K562 (cell line): ENCODE data around the gene CERS6. TPM values are rescaled to one million over a fixed set of nuclear protein-coding genes. Genes with fewer than 3 reads are reported as not detected.

Experiments
- CAMTA2 ChIP-seq: fragments of 250-450 bp; sonication (Bioruptor Pico); conservative IDR thresholded peaks from 2 replicates; pipeline ENCODE4 v1.5.1; 2022
- CBFA2T3 ChIP-seq: fragments of 450-650 bp; IDR thresholded peaks from 2 replicates; pipeline ENCODE4 v1.6.1; 2017
- CBX5 ChIP-seq: IDR thresholded peaks from 2 replicates; pipeline ENCODE4 v1.6.1; 2014; ENCODE audit warnings: low read depth, borderline replicate concordance
- DPF2 ChIP-seq: fragments of 450-650 bp; IDR thresholded peaks from 2 replicates; pipeline ENCODE4 v1.6.1; 2016
- FOXK1 ChIP-seq: sonication (generic); formaldehyde crosslinking; IDR thresholded peaks from 2 replicates; pipeline ENCODE4 v1.8.0; 2022; ENCODE audit warnings: missing genetic modification reagents, mild to moderate bottlenecking, borderline replicate concordance
- MEIS2 ChIP-seq: fragments of 450-650 bp; IDR thresholded peaks from 2 replicates; pipeline ENCODE4 v1.6.1; 2014; ENCODE audit warnings: mild to moderate bottlenecking; ENCODE audit not compliant: partially characterized antibody
- NFIC ChIP-seq: fragments of 450-650 bp; IDR thresholded peaks from 2 replicates; pipeline ENCODE4 v1.6.1; 2017; ENCODE audit warnings: mild to moderate bottlenecking, inconsistent platforms
- POLR2A ChIP-seq: fragments of 450-650 bp; conservative IDR thresholded peaks from 2 replicates; pipeline ENCODE4 v1.6.1; 2016
- SIX5 ChIP-seq, 2 experiments: IDR thresholded peaks; 2 replicates each; pipeline ENCODE4 v1.6.1; 2011; ENCODE audit warnings: low read length in 2 of 2, borderline replicate concordance in 1 of 2, low read depth in 1 of 2, mild to moderate bottlenecking in 1 of 2, moderate library complexity in 1 of 2; ENCODE audit not compliant: insufficient read depth in 1 of 2
- SMARCC2 ChIP-seq: fragments of 450-650 bp; IDR thresholded peaks from 2 replicates; pipeline ENCODE4 v1.6.1; 2017; ENCODE audit warnings: antibody characterized with exemption, moderate library complexity, mild to moderate bottlenecking, low read depth
- ZFPM2 ChIP-seq: fragments of 250-450 bp; sonication (Bioruptor Pico); IDR thresholded peaks from 2 replicates; pipeline ENCODE4 v1.5.1; 2022; ENCODE audit warnings: mild to moderate bottlenecking
- ZNF778 ChIP-seq: fragments of 450-650 bp; formaldehyde crosslinking; IDR thresholded peaks from 2 replicates; pipeline ENCODE4 v1.4.0; 2020; ENCODE audit warnings: mild to moderate bottlenecking, moderate library complexity
- polyA plus RNA-seq, 8 experiments: library from polyadenylated mRNA; depleted of rRNA in 4 of 8; stranded (reverse) in 5 of 8; unstranded in 3 of 8; fragments of >200 nt; fragmentation: Nextera tagmentation in 2 of 8; fragmentation: Illumina TruSeq in 1 of 8; extraction: Ambion mirVana in 2 of 8; extraction: Trizol in 1 of 8; gene quantifications; 2 replicates each; pipeline versions ENCODE4 v1.2.1 to v1.2.3, GENCODE V29; 2011 to 2014; ENCODE audit warnings: inconsistent platforms in 1 of 8, missing spikeins in 1 of 8
- total RNA-seq, 7 experiments: library from RNA; depleted of rRNA in 6 of 7; stranded (reverse); fragments of >200 nt in 6 of 7; fragmentation: Illumina TruSeq in 2 of 7; extraction: Trizol in 2 of 7; gene quantifications; 2 replicates each; pipeline versions ENCODE4 v1.2.1 to v1.2.3, GENCODE V29; 2011 to 2021; ENCODE audit warnings: low replicate concordance in 1 of 7
- TF ChIP-seq, protein P1 (sequence below): fragments of 250-450 bp; sonication (Bioruptor Pico); IDR thresholded peaks from 2 replicates; pipeline ENCODE4 v1.4.0; 2020; ENCODE audit warnings: mild to moderate bottlenecking, moderate library complexity
- TF ChIP-seq, protein P2 (sequence below): fragments of 250-450 bp; sonication (Bioruptor Pico); IDR thresholded peaks from 2 replicates; pipeline ENCODE4 v1.4.0; 2020; ENCODE audit warnings: borderline replicate concordance
- TF ChIP-seq, protein P3 (sequence below), 2 experiments: IDR thresholded peaks in 1 of 2; conservative IDR thresholded peaks in 1 of 2; 2 replicates each; pipeline ENCODE4 v1.6.1; 2016; ENCODE audit warnings: low read depth in 2 of 2, mild to moderate bottlenecking in 1 of 2, missing compliant biosample characterization in 1 of 2, missing genetic modification characterization in 1 of 2, moderate library complexity in 1 of 2
- TF ChIP-seq, protein P4 (sequence below): sonication (generic); formaldehyde crosslinking; IDR thresholded peaks from 2 replicates; pipeline ENCODE4 v1.8.0; 2023; ENCODE audit warnings: mild to moderate bottlenecking, missing genetic modification reagents
- TF ChIP-seq, protein P5 (sequence below): sonication (generic); formaldehyde crosslinking; IDR thresholded peaks from 2 replicates; pipeline ENCODE4 v1.8.0; 2022; ENCODE audit warnings: mild to moderate bottlenecking, missing genetic modification reagents

CERS6 gene
- total and polyA plus RNA-seq, 9 of the 15 experiments (the other 6 are each of a cell fraction or from before 2014, with no cell fraction given), result 1.6 to 13.6 (median 11.4) TPM

DNA sequence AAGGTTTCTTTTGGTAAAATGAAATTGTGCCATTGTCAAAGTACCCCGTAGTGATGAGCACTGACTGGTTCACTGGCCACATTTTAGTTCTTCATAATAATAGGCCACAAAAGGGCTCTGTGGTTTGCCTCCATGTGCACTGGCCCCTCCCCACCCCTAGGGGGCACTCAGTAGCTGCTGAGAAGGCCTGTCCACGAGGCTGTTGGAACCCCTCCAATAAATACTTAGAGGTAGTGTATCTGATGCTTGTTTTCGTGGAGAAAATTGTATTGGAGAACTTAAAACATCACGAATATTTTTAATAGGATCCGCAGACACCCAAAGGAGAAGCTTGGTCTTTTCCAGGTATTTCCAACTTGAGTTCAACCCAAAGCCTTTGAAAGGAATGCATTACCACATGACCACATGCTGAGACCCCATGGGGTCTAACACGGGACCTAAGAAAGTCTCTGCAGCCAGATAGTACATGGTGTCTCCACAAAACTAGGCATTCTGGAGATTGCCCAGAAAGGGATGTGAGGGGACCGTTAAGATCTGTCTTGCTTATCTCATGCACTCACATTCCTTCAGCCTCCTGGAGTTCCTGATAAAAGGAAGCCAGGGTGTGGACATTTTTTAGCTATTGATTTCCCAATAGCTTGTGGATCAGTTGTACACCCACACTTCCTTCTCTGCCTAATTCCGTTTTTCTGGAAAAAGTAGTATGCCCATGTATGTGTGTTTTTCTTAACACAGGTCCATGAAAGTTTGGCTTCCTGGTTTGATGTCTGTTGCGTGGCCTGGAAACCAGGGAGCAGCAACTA, 317.8 kb downstream of the CERS6 start (continued):
- TF ChIP-seq NFIC (peak; percentile 99), POLR2A (no peak), MEIS2 (peak; percentile 90), FOXK1 (peak; percentile 18; the same call in 1 of the 2 replicates), ZNF778 (CRISPR knock-in tag) (no peak), ZFPM2 (CRISPR knock-in tag) (0 out of 2 replicates have a peak, but pooled peaks have one; percentile 33), DPF2 (peak; percentile 100), SIX5 (IDR thresholded peaks at IDR 0.05; ENCODE audit: borderline replicate concordance in 1 of 2, insufficient read depth in 1 of 2, low read depth in 1 of 2, low read length in 2 of 2) (no peak), CBFA2T3 (peak; percentile 99), SMARCC2 (peak; percentile 98), CAMTA2 (no peak), CBX5 (0 out of 2 replicates have a peak, but pooled peaks have one; percentile 86)
- TF ChIP-seq, protein P1, sequence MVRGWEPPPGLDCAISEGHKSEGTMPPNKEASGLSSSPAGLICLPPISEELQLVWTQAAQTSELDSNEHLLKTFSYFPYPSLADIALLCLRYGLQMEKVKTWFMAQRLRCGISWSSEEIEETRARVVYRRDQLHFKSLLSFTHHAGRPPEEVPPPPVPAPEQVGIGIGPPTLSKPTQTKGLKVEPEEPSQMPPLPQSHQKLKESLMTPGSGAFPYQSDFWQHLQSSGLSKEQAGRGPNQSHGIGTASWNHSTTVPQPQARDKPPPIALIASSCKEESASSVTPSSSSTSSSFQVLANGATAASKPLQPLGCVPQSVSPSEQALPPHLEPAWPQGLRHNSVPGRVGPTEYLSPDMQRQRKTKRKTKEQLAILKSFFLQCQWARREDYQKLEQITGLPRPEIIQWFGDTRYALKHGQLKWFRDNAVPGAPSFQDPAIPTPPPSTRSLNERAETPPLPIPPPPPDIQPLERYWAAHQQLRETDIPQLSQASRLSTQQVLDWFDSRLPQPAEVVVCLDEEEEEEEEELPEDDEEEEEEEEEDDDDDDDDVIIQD (CRISPR knock-in tag), result no peak
- TF ChIP-seq, protein P2, sequence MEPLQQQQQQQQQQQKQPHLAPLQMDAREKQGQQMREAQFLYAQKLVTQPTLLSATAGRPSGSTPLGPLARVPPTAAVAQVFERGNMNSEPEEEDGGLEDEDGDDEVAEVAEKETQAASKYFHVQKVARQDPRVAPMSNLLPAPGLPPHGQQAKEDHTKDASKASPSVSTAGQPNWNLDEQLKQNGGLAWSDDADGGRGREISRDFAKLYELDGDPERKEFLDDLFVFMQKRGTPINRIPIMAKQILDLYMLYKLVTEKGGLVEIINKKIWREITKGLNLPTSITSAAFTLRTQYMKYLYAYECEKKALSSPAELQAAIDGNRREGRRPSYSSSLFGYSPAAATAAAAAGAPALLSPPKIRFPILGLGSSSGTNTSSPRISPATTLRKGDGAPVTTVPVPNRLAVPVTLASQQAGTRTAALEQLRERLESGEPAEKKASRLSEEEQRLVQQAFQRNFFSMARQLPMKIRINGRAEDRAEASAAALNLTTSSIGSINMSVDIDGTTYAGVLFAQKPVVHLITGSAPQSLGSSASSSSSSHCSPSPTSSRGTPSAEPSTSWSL (CRISPR knock-in tag), result 0 out of 2 replicates have a peak, but pooled peaks have one; percentile 5
- TF ChIP-seq, protein P3, sequence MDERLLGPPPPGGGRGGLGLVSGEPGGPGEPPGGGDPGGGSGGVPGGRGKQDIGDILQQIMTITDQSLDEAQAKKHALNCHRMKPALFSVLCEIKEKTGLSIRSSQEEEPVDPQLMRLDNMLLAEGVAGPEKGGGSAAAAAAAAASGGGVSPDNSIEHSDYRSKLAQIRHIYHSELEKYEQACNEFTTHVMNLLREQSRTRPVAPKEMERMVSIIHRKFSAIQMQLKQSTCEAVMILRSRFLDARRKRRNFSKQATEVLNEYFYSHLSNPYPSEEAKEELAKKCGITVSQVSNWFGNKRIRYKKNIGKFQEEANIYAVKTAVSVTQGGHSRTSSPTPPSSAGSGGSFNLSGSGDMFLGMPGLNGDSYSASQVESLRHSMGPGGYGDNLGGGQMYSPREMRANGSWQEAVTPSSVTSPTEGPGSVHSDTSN (CRISPR knock-in tag; IDR thresholded peaks at IDR 0.05; ENCODE audit: low read depth), result no peak
- TF ChIP-seq, protein P3 (tag; conservative IDR thresholded peaks at IDR 0.05; ENCODE audit: low read depth), result peak; percentile 84
- TF ChIP-seq, protein P4, sequence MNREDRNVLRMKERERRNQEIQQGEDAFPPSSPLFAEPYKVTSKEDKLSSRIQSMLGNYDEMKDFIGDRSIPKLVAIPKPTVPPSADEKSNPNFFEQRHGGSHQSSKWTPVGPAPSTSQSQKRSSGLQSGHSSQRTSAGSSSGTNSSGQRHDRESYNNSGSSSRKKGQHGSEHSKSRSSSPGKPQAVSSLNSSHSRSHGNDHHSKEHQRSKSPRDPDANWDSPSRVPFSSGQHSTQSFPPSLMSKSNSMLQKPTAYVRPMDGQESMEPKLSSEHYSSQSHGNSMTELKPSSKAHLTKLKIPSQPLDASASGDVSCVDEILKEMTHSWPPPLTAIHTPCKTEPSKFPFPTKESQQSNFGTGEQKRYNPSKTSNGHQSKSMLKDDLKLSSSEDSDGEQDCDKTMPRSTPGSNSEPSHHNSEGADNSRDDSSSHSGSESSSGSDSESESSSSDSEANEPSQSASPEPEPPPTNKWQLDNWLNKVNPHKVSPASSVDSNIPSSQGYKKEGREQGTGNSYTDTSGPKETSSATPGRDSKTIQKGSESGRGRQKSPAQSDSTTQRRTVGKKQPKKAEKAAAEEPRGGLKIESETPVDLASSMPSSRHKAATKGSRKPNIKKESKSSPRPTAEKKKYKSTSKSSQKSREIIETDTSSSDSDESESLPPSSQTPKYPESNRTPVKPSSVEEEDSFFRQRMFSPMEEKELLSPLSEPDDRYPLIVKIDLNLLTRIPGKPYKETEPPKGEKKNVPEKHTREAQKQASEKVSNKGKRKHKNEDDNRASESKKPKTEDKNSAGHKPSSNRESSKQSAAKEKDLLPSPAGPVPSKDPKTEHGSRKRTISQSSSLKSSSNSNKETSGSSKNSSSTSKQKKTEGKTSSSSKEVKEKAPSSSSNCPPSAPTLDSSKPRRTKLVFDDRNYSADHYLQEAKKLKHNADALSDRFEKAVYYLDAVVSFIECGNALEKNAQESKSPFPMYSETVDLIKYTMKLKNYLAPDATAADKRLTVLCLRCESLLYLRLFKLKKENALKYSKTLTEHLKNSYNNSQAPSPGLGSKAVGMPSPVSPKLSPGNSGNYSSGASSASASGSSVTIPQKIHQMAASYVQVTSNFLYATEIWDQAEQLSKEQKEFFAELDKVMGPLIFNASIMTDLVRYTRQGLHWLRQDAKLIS (CRISPR knock-in tag), result peak; percentile 1; the same call in 1 of the 2 replicates
- TF ChIP-seq, protein P5, sequence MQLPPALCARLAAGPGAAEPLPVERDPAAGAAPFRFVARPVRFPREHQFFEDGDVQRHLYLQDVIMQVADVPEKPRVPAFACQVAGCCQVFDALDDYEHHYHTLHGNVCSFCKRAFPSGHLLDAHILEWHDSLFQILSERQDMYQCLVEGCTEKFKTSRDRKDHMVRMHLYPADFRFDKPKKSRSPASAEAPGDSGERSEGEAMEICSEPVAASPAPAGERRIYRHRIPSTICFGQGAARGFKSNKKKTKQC (CRISPR knock-in tag), result no peak
